K562 (cell line): ENCODE measurements around the gene MANBA. TPM values are rescaled to one million over a fixed set of nuclear protein-coding genes. Genes with fewer than 3 reads are reported as not detected.

Source experiments
- ATF4 ChIP-seq: fragments of 450-650 bp; formaldehyde crosslinking; IDR thresholded peaks from 2 replicates; pipeline ENCODE4 v1.4.0; 2022; ENCODE audit warnings: mild to moderate bottlenecking, moderate library complexity
- CCAR2 ChIP-seq: fragments of 200-400 bp; formaldehyde crosslinking; IDR thresholded peaks from 2 replicates; pipeline ENCODE4 v1.6.1; 2017; ENCODE audit warnings: mild to moderate bottlenecking, low read depth, low read length
- FOXK2 ChIP-seq, 2 experiments: fragments of 450-650 bp; IDR thresholded peaks in 1 of 2; conservative IDR thresholded peaks in 1 of 2; 2 replicates each; pipeline ENCODE4 v1.6.1; 2016; ENCODE audit warnings: low read depth in 2 of 2, mild to moderate bottlenecking in 1 of 2
- GTF2F1 ChIP-seq: IDR thresholded peaks from 2 replicates; pipeline ENCODE4 v1.6.1; 2011; ENCODE audit warnings: low read depth, low read length, improper control_type of control experiment
- JUN ChIP-seq, 2 experiments: sonication (generic) in 1 of 2; formaldehyde crosslinking in 1 of 2; IDR thresholded peaks; 2 replicates each; pipeline versions ENCODE4 v1.6.1 to v1.8.0; 2012 to 2022; ENCODE audit warnings: borderline replicate concordance in 2 of 2, mild to moderate bottlenecking in 2 of 2, improper control_type of control experiment in 1 of 2, low read depth in 1 of 2, low read length in 1 of 2, missing genetic modification reagents in 1 of 2
- NR2F6 ChIP-seq: fragments of 450-650 bp; formaldehyde crosslinking; IDR thresholded peaks from 2 replicates; pipeline ENCODE4 v1.4.0; 2020; ENCODE audit warnings: mild to moderate bottlenecking
- POLR2A ChIP-seq: fragments of 450-650 bp; conservative IDR thresholded peaks from 2 replicates; pipeline ENCODE4 v1.6.1; 2016
- ZFPM2 ChIP-seq: fragments of 250-450 bp; sonication (Bioruptor Pico); IDR thresholded peaks from 2 replicates; pipeline ENCODE4 v1.5.1; 2022; ENCODE audit warnings: mild to moderate bottlenecking
- ZNF408 ChIP-seq: fragments of 250-450 bp; sonication (Bioruptor Pico); IDR thresholded peaks from 2 replicates; pipeline ENCODE4 v1.4.0; 2020; ENCODE audit warnings: low read depth, mild to moderate bottlenecking, moderate library complexity
- polyA plus RNA-seq, 8 experiments: library from polyadenylated mRNA; depleted of rRNA in 4 of 8; stranded (reverse) in 5 of 8; unstranded in 3 of 8; fragments of >200 nt; fragmentation: Nextera tagmentation in 2 of 8; fragmentation: Illumina TruSeq in 1 of 8; extraction: Ambion mirVana in 2 of 8; extraction: Trizol in 1 of 8; gene quantifications; 2 replicates each; pipeline versions ENCODE4 v1.2.1 to v1.2.3, GENCODE V29; 2011 to 2014; ENCODE audit warnings: inconsistent platforms in 1 of 8, missing spikeins in 1 of 8
- total RNA-seq, 7 experiments: library from RNA; depleted of rRNA in 6 of 7; stranded (reverse); fragments of >200 nt in 6 of 7; fragmentation: Illumina TruSeq in 2 of 7; extraction: Trizol in 2 of 7; gene quantifications; 2 replicates each; pipeline versions ENCODE4 v1.2.1 to v1.2.3, GENCODE V29; 2011 to 2021; ENCODE audit warnings: low replicate concordance in 1 of 7
- TF ChIP-seq, protein P1 (sequence below): fragments of 450-650 bp; IDR thresholded peaks from 2 replicates; pipeline ENCODE4 v1.6.1; 2016; ENCODE audit warnings: low read depth
- TF ChIP-seq, protein P2 (sequence below), 2 experiments: fragments of 200-800 bp in 1 of 2; sonication (Bioruptor generic) in 1 of 2; sonication (generic) in 1 of 2; formaldehyde crosslinking in 1 of 2; IDR thresholded peaks in 1 of 2; conservative IDR thresholded peaks in 1 of 2; 2 replicates each; pipeline versions ENCODE4 v1.5.0 to v1.6.1; 2016 to 2020; ENCODE audit warnings: missing compliant biosample characterization in 1 of 2, missing genetic modification characterization in 1 of 2, missing genetic modification reagents in 1 of 2

MANBA gene
- total and polyA plus RNA-seq, 9 of the 15 experiments (the other 6 are each of a cell fraction or from before 2014, with no cell fraction given), result 1.8 to 12.9 (median 7.7) TPM

GRCh38 chr4:102791318-102791835, 30.6 kb upstream of the MANBA start (continued):
- TF ChIP-seq, protein P1, sequence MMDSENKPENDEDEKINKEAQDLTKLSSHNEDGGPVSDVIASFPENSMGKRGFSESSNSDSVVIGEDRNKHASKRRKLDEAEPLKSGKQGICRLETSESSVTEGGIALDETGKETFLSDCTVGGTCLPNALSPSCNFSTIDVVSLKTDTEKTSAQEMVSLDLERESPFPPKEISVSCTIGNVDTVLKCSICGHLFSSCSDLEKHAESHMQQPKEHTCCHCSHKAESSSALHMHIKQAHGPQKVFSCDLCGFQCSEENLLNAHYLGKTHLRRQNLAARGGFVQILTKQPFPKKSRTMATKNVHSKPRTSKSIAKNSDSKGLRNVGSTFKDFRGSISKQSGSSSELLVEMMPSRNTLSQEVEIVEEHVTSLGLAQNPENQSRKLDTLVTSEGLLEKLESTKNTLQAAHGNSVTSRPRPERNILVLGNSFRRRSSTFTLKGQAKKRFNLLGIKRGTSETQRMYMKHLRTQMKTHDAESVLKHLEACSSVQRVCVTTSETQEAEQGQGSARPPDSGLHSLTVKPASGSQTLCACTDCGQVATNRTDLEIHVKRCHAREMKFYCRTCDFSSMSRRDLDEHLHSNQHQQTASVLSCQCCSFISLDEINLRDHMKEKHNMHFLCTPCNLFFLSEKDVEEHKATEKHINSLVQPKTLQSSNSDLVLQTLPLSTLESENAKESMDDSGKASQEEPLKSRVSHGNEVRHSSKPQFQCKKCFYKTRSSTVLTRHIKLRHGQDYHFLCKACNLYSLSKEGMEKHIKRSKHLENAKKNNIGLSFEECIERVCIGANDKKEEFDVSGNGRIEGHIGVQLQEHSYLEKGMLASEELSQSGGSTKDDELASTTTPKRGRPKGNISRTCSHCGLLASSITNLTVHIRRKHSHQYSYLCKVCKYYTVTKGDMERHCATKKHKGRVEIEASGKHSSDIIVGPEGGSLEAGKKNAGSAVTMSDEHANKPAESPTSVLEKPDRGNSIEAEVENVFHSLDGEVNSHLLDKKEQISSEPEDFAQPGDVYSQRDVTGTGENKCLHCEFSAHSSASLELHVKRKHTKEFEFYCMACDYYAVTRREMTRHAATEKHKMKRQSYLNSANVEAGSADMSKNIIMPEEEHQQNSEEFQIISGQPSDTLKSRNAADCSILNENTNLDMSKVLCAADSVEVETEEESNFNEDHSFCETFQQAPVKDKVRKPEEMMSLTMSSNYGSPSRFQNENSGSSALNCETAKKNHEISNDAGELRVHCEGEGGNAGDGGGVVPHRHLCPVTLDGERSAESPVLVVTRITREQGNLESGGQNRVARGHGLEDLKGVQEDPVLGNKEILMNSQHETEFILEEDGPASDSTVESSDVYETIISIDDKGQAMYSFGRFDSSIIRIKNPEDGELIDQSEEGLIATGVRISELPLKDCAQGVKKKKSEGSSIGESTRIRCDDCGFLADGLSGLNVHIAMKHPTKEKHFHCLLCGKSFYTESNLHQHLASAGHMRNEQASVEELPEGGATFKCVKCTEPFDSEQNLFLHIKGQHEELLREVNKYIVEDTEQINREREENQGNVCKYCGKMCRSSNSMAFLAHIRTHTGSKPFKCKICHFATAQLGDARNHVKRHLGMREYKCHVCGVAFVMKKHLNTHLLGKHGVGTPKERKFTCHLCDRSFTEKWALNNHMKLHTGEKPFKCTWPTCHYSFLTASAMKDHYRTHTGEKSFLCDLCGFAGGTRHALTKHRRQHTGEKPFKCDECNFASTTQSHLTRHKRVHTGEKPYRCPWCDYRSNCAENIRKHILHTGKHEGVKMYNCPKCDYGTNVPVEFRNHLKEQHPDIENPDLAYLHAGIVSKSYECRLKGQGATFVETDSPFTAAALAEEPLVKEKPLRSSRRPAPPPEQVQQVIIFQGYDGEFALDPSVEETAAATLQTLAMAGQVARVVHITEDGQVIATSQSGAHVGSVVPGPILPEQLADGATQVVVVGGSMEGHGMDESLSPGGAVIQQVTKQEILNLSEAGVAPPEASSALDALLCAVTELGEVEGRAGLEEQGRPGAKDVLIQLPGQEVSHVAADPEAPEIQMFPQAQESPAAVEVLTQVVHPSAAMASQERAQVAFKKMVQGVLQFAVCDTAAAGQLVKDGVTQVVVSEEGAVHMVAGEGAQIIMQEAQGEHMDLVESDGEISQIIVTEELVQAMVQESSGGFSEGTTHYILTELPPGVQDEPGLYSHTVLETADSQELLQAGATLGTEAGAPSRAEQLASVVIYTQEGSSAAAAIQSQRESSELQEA, result no peak
- TF ChIP-seq JUN (IDR thresholded peaks at IDR 0.05; ENCODE audit: borderline replicate concordance, low read depth, low read length), result no peak
- TF ChIP-seq JUN (CRISPR knock-in tag; IDR thresholded peaks at IDR 0.05; ENCODE audit: borderline replicate concordance), result no peak
- TF ChIP-seq ZFPM2 (CRISPR knock-in tag), result no peak
- no peak for TF ChIP-seq ATF4 (CRISPR knock-in tag)
- TF ChIP-seq FOXK2 (conservative IDR thresholded peaks at IDR 0.05 in 1 of 2, IDR thresholded peaks at IDR 0.05 in 1 of 2; ENCODE audit: low read depth in 2 of 2), result no peak
- no peak for TF ChIP-seq GTF2F1
- TF ChIP-seq POLR2A, result peak; percentile 45
- no peak for TF ChIP-seq CCAR2
- no peak for TF ChIP-seq NR2F6 (CRISPR knock-in tag)
- no peak for TF ChIP-seq ZNF408
- TF ChIP-seq, protein P2, sequence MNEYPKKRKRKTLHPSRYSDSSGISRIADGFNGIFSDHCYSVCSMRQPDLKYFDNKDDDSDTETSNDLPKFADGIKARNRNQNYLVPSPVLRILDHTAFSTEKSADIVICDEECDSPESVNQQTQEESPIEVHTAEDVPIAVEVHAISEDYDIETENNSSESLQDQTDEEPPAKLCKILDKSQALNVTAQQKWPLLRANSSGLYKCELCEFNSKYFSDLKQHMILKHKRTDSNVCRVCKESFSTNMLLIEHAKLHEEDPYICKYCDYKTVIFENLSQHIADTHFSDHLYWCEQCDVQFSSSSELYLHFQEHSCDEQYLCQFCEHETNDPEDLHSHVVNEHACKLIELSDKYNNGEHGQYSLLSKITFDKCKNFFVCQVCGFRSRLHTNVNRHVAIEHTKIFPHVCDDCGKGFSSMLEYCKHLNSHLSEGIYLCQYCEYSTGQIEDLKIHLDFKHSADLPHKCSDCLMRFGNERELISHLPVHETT (CRISPR knock-in tag; conservative IDR thresholded peaks at IDR 0.05 in 1 of 2, IDR thresholded peaks at IDR 0.05 in 1 of 2), result no peak
